DOHH2 (cell line): ENCODE measurements around the gene HYAL1.

Experiments used
- H3F3A ChIP-seq: fragments of 200-600 bp; sonication (generic), shearing (Covaris generic); 2 replicates; pipeline ENCODE4 v1.6.0; 2016; ENCODE audit warnings: antibody characterized with exemption, mild to moderate bottlenecking; ENCODE audit not compliant: control insufficient read depth, insufficient read depth
- H3K27ac ChIP-seq: fragments of 200-600 bp; sonication (generic); 2 replicates; pipeline ENCODE4 v1.5.1; 2014; ENCODE audit warnings: low read depth, mild to moderate bottlenecking, low read length, moderate library complexity
- H3K27me3 ChIP-seq: fragments of 200-600 bp; sonication (generic); 2 replicates; pipeline ENCODE4 v1.6.1; 2014; ENCODE audit warnings: mild to moderate bottlenecking, low read length, mixed read lengths; ENCODE audit not compliant: control insufficient read depth
- H3K36me3 ChIP-seq: fragments of 200-600 bp; sonication (generic); 2 replicates; pipeline ENCODE4 v1.6.1; 2014; ENCODE audit warnings: mild to moderate bottlenecking, low read length, moderate library complexity, mixed read lengths; ENCODE audit not compliant: control insufficient read depth
- H3K4me1 ChIP-seq: fragments of 200-600 bp; sonication (generic); 2 replicates; pipeline ENCODE4 v1.6.1; 2014; ENCODE audit warnings: mild to moderate bottlenecking, low read length, mixed read lengths; ENCODE audit not compliant: control insufficient read depth
- H3K4me2 ChIP-seq: fragments of 200-600 bp; sonication (generic); 2 replicates; pipeline ENCODE4 v1.6.0; 2014; ENCODE audit warnings: mild to moderate bottlenecking, low read length, moderate library complexity
- H3K4me3 ChIP-seq: fragments of 200-600 bp; sonication (generic); 2 replicates; pipeline ENCODE4 v1.5.1; 2014; ENCODE audit warnings: mild to moderate bottlenecking, low read length, mixed read lengths
- H3K79me2 ChIP-seq: fragments of 200-600 bp; sonication (generic); 2 replicates; pipeline ENCODE4 v1.6.1; 2014; ENCODE audit warnings: mild to moderate bottlenecking, low read length, mixed read lengths; ENCODE audit not compliant: control insufficient read depth
- H3K9me2 ChIP-seq: fragments of 200-600 bp; sonication (generic); replicated peaks from 2 replicates; pipeline ENCODE4 v1.6.1; 2014; ENCODE audit warnings: mild to moderate bottlenecking, low read length, mixed read lengths; ENCODE audit not compliant: control insufficient read depth
- H3K9me3 ChIP-seq: fragments of 200-600 bp; sonication (generic); 2 replicates; pipeline ENCODE4 v1.6.1; 2014; ENCODE audit warnings: antibody characterized with exemption, low read length, mixed read lengths; ENCODE audit not compliant: control insufficient read depth, insufficient read depth
- H4K20me1 ChIP-seq: fragments of 200-600 bp; sonication (generic); 2 replicates; pipeline ENCODE4 v1.6.0; 2014; ENCODE audit warnings: low read depth, mild to moderate bottlenecking, antibody characterized with exemption, low read length, moderate library complexity; ENCODE audit not compliant: control insufficient read depth, insufficient read depth
- EZH2phosphoT487 ChIP-seq: fragments of 200-600 bp; sonication (generic); IDR thresholded peaks from 2 replicates; pipeline ENCODE4 v1.6.1; 2017; ENCODE audit warnings: borderline replicate concordance, mild to moderate bottlenecking, antibody characterized with exemption, low read length, moderate library complexity, mixed read lengths
- TF ChIP-seq, protein P1 (sequence below): fragments of 200-600 bp; sonication (generic); IDR thresholded peaks from one replicate; pipeline ENCODE4 v1.5.1; 2014; ENCODE audit warnings: antibody characterized with exemption, mild to moderate bottlenecking, low read depth, low read length; ENCODE audit not compliant: poor library complexity, severe bottlenecking

The HYAL1 gene

DNA sequence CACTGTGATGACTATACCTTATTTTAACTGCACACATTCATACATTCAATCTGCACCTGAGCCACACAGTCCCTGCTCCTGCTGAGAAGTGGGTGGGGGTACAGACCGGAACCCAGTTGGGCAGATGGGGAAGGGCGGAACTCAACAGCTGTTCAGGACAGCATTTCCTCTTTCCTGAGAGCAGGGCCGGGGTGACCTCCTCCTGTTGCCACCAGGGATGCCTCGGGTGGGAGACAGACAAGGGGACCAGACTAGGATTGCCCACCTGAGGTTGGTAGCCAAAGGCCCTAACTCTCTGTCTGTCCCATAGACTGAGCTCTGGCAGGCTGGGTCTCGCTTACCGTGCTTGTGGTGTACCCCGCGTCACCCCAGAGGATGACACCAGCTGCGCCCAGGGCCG is 15.2 kb upstream of the HYAL1 start:
- no peaks in the 10 kb centered on the region for H3F3A ChIP-seq
- no peak overlapping the region for H3K4me3 ChIP-seq
- TF ChIP-seq, protein P1, sequence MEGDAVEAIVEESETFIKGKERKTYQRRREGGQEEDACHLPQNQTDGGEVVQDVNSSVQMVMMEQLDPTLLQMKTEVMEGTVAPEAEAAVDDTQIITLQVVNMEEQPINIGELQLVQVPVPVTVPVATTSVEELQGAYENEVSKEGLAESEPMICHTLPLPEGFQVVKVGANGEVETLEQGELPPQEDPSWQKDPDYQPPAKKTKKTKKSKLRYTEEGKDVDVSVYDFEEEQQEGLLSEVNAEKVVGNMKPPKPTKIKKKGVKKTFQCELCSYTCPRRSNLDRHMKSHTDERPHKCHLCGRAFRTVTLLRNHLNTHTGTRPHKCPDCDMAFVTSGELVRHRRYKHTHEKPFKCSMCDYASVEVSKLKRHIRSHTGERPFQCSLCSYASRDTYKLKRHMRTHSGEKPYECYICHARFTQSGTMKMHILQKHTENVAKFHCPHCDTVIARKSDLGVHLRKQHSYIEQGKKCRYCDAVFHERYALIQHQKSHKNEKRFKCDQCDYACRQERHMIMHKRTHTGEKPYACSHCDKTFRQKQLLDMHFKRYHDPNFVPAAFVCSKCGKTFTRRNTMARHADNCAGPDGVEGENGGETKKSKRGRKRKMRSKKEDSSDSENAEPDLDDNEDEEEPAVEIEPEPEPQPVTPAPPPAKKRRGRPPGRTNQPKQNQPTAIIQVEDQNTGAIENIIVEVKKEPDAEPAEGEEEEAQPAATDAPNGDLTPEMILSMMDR: no peak
- TF ChIP-seq EZH2phosphoT487: no peak
- H4K20me1 ChIP-seq: no peaks in the 10 kb centered on the region
- peaks cover 22% of the 10 kb centered on the region for H3K4me1 ChIP-seq
- no peaks in the 10 kb centered on the region for H3K9me2 ChIP-seq
- peaks cover 10% of the 10 kb centered on the region for H3K36me3 ChIP-seq
- no peaks in the 10 kb centered on the region for H3K9me3 ChIP-seq
- no peaks in the 10 kb centered on the region for H3K27me3 ChIP-seq
- no peak overlapping the region for H3K4me2 ChIP-seq
- peaks cover 3% of the 10 kb centered on the region; the same call in 1 of the 2 replicates for H3K79me2 ChIP-seq
- no peak overlapping the region for H3K27ac ChIP-seq

DNA sequence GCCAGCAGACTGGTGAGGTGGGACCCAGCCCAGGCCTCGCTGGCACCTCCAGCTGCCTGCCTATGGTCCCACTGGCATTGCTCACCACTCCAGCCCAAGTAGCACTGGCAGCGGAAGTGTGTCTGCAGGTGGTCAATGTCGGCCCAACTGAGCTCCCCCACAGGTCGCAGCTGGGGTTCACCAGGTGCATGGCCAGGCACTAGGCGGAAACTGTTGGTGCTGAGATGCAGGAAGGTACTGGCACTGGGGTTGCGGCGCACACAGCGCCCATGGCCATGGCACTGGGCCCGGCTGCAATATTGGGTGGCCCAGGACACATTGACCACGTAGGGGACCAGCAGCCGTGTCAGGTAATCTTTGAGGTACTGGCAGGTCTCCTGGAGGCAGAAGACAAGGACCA is 14.8 kb upstream of the HYAL1 start:
- no peaks in the 10 kb centered on the region for H3F3A ChIP-seq
- H3K9me3 ChIP-seq: no peaks in the 10 kb centered on the region
- peaks cover 22% of the 10 kb centered on the region for H3K4me1 ChIP-seq
- no peak for TF ChIP-seq EZH2phosphoT487
- no peaks in the 10 kb centered on the region for H3K27me3 ChIP-seq
- no peak overlapping the region for H3K4me2 ChIP-seq
- no peak overlapping the region for H3K27ac ChIP-seq
- no peaks in the 10 kb centered on the region for H3K9me2 ChIP-seq
- H3K36me3 ChIP-seq: peaks cover 10% of the 10 kb centered on the region
- peaks cover 3% of the 10 kb centered on the region; the same call in 1 of the 2 replicates for H3K79me2 ChIP-seq
- no peak overlapping the region for H3K4me3 ChIP-seq
- H4K20me1 ChIP-seq: no peaks in the 10 kb centered on the region

DNA sequence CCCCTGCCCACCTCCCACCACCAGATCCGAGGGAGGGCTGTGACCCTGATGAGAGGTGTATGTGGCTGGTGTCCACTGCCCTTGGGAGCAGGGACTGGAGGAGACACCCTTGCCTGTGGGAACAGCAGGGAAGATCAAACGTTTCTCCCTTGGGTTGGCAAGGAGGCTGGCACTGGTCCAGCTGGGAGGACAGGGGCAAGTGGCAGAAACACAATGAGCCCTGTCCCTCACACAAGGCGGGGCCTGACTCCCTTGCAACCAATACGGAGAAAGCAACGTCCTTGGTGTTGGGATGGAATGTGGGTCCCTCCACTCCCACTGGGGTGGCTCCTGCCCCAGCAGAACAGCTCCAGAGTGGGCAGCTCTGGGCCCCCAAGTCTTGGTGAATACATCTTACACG is 13.9 kb upstream of the HYAL1 start:
- H3K4me2 ChIP-seq: no peak overlapping the region
- peaks cover 10% of the 10 kb centered on the region for H3K36me3 ChIP-seq
- peaks cover 22% of the 10 kb centered on the region for H3K4me1 ChIP-seq

DNA sequence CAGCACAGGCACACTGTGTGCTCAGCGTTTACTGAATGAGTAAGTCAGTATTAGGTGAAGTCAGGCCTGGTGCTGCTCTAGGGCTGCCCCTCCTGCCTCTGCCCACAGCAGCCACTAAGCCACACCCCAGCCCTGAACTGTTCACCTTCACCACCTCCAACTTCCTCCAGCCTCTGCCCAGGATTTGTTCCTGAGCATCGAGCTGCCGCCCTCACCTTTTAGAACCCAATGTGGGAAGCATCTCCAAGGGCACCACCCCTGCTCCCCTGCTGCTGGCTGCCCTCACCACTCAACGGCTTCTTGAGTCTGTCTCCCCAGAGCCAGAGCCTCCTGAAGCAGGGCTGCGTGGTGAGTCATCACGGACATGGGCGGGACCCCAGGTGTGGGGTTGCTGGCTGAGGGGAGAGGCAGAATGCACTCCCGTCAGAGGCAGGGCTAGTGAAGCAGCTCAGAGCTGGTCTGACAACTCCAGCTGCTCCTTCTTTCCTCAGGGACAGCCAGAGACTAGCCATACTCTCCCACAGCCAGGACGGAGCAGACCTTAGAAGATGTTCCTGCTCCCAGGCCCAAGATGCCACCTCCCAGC is 13.4 kb upstream of the HYAL1 start:
- no peaks in the 10 kb centered on the region for H4K20me1 ChIP-seq
- H3K27me3 ChIP-seq: no peaks in the 10 kb centered on the region
- no peaks in the 10 kb centered on the region for H3K9me3 ChIP-seq
- H3K36me3 ChIP-seq: peaks cover 10% of the 10 kb centered on the region
- H3K4me1 ChIP-seq: peaks cover 17% of the 10 kb centered on the region
- peaks cover 3% of the 10 kb centered on the region; the same call in 1 of the 2 replicates for H3K79me2 ChIP-seq
- H3F3A ChIP-seq: no peaks in the 10 kb centered on the region
- no peak overlapping the region for H3K4me3 ChIP-seq
- H3K4me2 ChIP-seq: no peak overlapping the region
- TF ChIP-seq, protein P1: no peak
- TF ChIP-seq EZH2phosphoT487: no peak
- no peaks in the 10 kb centered on the region for H3K9me2 ChIP-seq
- no peak overlapping the region for H3K27ac ChIP-seq

More for the DNA sequence above, 13.9 kb upstream of the HYAL1 start:
- H3F3A ChIP-seq: no peaks in the 10 kb centered on the region
- H3K27ac ChIP-seq: no peak overlapping the region
- H3K9me3 ChIP-seq: no peaks in the 10 kb centered on the region
- H3K79me2 ChIP-seq: peaks cover 3% of the 10 kb centered on the region; the same call in 1 of the 2 replicates
- no peaks in the 10 kb centered on the region for H3K9me2 ChIP-seq
- no peaks in the 10 kb centered on the region for H4K20me1 ChIP-seq
- H3K4me3 ChIP-seq: no peak overlapping the region
- TF ChIP-seq EZH2phosphoT487: no peak
- no peaks in the 10 kb centered on the region for H3K27me3 ChIP-seq
